HK-2 (cell line): ENCODE measurements around the gene KRTAP27-1.
A peak's percentile ranks its signal among the peaks of the same experiment; 100 is the strongest.

Source experiments
- DNase-seq: peaks from one replicate; pipeline ENCODE4 v3.0.0-alpha.2; 2018; ENCODE audit not compliant: unreplicated experiment

Gene KRTAP27-1, protein sequence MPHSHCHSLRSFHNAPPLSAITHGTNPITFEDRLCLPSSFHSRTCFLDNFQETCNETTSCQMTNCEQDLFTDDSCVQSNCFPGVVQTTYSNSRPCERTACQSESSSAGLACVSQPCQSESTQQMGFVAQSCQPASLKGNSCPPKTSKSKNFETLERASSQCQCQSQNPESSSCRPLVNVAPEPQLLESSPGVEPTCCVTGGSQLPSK

DNA sequence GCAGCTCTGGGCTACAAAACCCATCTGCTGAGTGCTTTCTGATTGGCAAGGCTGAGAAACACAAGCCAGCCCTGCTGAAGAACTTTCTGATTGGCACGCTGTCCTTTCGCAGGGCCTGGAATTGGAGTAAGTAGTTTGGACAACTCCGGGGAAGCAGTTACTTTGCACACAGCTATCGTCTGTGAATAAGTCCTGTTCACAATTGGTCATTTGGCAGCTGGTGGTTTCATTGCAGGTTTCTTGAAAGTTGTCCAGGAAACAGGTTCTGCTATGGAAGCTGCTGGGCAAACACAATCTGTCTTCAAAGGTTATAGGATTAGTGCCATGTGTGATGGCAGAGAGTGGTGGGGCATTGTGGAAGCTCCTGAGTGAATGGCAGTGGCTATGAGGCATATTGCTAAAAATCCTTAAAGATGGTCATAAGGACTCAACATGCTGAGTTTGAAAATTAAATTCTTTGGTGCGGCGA lies at the start of gene KRTAP27-1:
Gene KRTAP27-1, minus strand, starts transcription at position 419 of the 469 bp plus-strand sequence. Its CDS starts 26 bp downstream, at position 393.
- no peak for DNase-seq

DNA sequence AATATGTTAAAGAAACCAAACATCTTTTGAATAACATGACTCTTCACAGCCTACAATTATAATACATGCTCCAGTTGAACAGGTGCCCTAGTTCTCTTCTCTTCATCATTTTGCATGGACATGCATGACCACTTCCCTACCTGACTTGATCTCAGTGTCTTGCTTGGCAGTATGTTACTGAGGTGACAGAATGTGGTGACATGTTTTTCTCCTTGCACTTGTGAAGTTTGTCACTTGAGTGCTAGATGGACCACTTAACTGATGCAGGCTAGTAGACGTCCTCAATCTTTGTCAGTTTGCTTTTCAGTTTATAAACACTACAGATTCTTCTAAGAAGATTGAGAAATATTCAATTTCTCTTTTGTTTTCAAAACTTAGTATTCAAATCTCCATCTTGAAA lies 44.7 kb upstream of the KRTAP27-1 start:
- DNase-seq = no peak

DNA sequence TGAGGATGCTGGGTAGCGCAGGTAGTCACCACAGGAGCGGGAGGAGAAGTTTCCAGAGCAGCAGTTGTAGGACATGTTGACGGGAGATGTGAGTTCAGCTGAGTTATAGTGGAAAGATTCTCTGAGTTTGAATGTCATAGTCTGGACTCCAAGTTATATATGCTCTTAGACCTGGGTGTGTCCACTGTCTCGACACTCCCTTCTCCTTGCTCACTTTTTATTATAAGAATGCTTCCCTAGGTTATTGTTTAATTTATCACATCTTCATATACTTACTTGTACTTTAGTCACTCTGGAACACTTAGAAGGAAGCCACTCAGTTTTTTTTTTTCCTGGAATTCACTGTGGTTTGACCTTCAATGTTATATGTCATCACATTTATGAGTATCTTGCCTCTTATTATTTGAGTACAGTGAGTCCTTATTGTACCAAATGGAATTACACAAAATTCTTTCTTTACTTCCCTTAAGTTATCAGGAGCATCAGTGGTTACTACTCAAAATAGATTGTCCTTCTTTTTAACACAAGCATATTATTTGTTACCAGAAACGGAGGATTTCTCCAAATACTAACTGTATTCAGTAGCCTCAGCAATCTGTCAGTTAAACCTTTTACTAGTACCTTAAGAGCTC lies 34.8 kb upstream of the KRTAP27-1 start, which contains the start of gene KRTAP13-2:
Gene KRTAP13-2, minus strand, starts transcription at position 133 of the 632 bp plus-strand sequence. Its CDS starts 58 bp downstream, at position 75.
- no peak for DNase-seq

DNA sequence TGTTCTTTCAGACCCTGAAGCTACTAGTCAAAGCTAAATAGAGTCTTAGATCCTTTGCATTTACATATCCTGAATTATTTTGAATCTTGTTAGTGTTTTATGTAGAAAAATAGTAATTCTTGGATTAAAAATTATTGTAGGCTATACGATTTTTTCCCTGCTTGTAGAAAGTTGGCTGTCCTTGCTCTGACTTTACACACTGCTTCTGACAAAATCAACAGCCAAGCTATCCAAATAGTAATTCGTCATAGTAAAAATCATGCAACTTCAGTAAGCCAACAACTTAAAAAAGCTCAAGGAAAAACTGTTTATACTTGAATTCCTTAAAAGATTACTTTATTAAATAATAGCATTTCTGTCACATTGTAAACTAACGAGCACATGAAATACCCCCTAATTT lies 18.4 kb upstream of the KRTAP27-1 start:
- no peak for DNase-seq

DNA sequence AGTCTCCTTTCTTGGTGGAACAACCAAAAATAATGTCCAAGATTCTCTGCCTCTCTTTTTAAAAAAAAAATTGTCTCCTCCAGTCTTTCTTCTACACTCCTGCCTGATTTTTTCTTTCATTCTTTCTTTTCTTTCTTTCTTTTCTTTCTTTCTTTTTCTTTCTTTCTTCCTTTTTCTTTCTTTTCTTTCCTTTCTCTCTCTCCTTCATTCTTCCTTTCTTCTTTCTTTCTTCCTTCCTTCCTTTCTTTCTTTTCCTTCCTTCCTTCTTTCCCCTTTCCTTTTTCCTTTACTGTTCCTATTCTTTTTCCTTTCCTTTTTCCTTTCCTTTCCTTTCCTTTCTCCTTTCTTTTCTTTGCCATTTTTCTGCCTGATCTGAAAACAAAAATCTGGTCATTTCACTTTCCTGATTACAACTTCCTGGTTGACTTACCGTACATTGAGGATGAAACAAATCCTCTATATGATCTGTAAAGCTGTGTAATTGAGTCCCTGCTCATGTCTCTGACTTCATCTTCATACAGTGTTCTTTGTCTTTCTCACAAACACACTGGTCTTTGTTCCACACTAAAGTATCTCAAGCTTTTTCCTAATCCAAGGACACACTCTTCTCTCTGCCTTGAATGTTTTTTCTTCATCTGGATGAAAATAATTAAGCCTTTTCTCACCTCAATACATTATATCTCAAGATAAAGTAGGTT lies 17.0 kb upstream of the KRTAP27-1 start:
- no peak for DNase-seq

DNA sequence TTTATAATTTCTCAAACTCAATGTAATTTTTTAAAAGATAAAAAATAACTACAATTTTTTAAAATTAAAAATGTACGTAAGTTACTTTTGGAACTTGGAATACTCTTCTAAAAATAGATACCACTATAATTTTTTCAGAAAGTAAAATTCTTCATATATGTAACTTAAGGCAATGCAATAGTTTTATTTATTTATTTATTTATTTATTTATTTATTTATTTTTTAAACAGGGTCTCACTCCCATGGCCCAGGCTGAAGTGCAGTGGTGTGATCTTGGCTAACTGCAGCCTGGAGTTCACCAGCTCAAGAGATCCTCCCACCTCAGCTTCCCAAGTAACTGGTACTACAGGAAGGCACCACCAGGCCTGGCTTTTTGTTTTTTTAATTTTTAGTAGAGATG lies 14.0 kb upstream of the KRTAP27-1 start:
- no peak for DNase-seq

- no peak for DNase-seq
These were observed 12.1 kb upstream of the KRTAP27-1 start for GRCh38 chr21:30349572-30349971.

DNA sequence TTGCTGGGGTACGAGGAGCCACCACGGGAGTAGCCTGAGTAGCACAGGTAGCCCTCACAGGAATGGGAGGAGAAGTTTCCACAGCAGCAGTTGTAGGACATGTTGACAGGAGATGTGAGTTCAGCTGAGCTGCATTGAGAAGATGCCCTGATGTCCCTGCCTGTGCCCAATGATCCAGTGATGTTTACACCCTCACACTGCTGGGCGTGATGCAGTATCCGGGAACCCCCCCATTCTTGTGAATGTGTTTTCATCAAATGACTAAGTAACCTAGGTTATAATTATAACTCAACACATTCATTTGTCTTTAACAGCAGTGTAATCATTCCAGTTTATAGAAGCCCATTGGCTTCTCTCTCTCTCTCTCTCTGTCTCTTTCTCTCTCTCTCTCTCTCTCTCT lies 11.0 kb upstream of the KRTAP27-1 start, which contains the start of gene KRTAP23-1:
Gene KRTAP23-1, minus strand, starts transcription at position 101 of the 400 bp plus-strand sequence. Its CDS starts 0 bp downstream, at position 101.
- DNase-seq = no peak

DNA sequence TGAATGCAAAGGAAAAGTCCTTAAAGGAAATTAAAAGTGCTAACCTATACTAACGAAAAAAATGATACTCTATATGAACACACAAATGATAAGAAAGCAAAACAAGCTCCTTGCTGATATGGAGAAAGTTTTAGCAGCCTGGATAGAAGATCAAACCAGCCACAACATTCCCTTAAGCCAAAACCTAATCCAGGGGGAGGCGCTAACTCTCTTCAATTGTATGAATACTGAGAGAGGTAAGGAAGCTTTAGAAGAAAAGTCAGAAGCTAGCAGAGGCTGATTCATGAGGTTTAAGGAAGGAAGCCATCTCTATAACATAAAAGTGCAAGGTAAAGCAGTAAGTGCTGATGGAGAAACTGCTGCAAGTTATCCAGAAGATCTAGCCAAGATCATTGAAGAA lies 7.5 kb upstream of the KRTAP27-1 start:
- no peak for DNase-seq

GRCh38 chr21:30340714-30341573 lies 3.5 kb upstream of the KRTAP27-1 start:
- DNase-seq = peak; percentile 8

DNA sequence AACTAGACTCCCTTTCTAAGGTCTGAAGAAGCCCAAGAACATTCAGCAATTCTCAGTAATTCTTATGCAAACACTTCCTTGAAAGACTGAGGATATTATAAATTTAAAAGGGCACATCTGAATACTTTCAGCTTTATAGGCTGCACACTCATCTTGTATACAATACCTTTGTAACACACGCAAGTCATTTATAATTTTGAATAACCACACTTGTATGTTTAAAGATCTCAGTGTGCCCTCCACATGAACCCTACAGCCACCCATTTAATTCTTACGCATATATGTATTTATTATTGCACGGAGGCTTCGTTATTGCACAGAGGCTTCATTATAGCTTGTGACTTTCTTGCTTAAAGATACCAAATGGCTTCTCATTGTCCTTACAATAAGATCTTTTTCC lies 1.2 kb upstream of the KRTAP27-1 start:
- DNase-seq = no peak

DNA sequence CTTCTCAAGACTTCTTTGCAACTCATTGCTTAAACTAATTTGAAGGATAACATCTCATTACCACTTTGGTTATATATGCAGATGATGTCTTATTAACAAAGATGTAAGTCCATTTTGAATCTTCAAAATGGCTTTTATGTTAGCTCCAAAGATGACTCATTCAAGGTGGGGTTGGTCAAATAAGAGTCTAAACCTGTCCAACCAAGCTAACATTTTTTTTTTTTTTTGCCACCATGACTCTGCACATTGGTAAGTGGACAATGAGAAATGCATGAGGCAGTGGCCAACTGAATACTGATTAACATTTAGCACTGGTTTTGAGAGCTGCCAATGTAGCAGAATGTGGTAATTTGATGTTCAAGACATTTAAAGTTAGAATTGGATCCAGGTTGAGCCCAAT lies 278 bp upstream of the KRTAP27-1 start:
- no peak for DNase-seq

- no peak for DNase-seq
These were observed 898 bp downstream of the KRTAP27-1 start for GRCh38 chr21:30336596-30336995.

GRCh38 chr21:30333736-30334135 lies 3.8 kb downstream of the KRTAP27-1 start:
- no peak for DNase-seq

- DNase-seq = no peak
These were observed 4.8 kb downstream of the KRTAP27-1 start for GRCh38 chr21:30332681-30333080.

DNA sequence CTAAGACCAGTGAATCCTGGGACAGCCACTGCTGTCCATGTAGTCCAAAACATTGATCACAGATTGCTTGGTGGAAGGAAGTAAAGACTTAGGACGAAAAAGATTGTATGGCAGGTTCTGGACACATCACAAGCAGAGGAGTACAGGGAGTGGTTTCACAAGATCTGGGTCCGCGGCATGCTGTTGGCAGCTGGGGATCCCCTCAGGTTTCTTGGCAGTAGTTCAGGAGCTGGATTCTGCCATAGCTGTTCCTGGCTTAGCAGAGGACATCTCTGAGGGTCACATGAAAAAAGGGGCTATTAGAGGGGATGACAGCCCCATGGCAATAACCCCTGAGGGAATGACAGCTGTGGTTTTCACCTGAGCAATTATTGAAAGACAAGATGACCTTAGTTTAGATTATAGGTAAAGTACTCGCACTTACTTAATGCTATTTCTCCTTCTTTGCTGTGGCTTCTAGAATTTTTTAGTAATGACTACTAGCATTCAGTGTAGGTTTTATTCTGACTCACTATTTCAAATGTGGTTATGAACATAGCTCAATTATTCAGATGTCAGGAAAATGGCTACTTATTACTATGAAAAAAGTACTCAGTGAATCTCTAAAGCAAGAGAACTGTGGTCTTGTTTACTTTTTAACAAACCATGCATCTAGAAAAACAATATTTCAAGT lies 8.2 kb downstream of the KRTAP27-1 start:
- no peak for DNase-seq

DNA sequence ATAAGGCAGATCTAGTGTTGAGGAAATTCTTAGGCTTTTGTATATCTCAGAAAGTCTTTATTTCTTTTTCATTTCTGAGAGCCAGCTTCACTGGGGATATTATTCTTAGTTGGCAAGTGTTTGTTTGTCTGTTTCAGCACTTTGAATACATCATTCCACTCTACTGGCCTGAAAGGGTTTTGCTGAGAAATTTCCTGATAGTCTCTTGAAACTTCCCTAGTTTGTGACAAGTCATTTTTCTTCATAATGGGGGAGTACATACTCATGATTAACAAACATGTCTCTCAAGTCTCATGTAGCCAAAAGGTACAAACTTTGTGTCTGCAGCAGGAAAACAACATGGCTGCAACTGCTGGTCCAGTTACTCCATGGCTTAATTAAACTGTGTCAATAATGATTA lies 11.1 kb downstream of the KRTAP27-1 start:
- DNase-seq = no peak

DNA sequence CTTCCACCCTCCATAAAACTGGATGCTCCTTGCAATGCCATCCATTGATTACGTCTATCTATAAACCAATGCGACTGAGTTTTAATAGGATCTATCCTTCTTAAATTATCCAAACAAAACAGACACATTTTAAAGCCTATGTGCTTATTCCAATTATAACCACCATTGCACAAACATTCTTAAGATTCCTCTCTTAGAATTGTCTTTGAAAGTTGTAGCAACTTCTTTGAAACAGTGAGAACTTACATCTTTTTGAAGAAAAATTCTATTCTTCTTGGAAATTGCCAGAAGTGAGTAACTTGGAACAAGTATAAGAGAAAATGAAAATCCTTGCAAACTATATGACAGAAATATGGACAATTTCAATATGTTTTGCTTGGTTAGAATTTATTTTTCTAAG lies 17.3 kb downstream of the KRTAP27-1 start, which contains the start of gene KRTAP26-1:
Gene KRTAP26-1, minus strand, starts transcription at position 101 of the 400 bp plus-strand sequence. CDS start 280 bp downstream, outside the sequence.
- no peak for DNase-seq

DNA sequence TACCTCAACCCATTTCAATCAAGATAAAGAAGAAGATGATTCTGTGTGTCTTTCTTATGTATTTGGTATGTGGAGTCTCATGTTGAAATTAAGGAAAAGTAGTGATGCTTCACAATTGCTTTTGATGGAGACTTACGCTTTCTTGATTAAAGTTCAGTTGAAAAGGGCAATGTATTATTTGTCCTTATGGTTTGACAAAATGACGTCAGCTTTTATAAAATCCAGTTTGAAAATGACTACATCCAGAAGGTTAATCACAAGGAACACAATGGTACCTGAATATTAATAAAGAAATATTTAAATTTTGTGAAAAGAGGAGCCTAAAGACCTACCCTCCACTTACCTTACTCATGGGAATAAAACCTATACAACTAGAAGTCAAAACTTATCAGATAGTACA lies 21.8 kb downstream of the KRTAP27-1 start:
- DNase-seq = no peak

DNA sequence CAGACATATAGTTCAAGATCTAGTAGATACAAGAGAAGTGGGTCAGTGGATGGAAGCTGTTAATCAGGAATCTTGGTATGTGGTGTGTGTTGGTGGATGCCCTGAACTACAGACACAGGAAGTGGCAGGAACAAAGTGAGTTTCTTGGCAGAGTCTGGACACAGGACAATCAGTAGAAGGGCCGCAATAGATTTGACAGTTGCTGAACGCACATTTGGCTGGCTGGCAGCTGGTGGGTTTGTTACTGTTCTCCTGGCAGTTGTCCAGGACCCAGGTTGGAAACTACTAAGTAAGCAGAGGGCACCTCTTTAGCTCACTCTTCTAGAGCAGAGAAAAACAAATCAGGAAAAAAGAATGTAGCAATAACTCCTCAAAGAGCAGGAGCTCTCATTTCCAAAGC lies 30.6 kb downstream of the KRTAP27-1 start:
- no peak for DNase-seq

DNA sequence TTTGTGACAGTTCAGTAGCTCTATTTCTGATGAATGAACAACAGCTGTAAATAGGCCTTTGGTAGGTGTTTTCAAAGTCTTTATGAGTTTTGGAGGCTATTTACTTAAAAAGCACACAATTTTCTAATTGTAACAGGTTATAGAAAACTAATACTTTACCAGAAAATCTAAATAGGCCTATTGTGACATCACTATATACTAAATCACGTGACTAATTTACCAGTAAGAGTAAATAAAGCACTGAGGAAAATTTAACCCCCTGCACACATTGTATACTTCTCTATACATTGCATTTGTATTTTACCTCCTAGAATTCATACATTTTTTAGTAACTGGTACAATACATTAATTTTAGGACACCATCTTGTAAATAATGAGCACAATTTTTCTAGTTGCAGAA lies 32.4 kb downstream of the KRTAP27-1 start:
- no peak for DNase-seq
